ENCODE measurements around the gene CD47. TPM values are rescaled to one million over a fixed set of nuclear protein-coding genes. Genes with fewer than 3 reads are reported as not detected.

CD47 gene
- total RNA-seq, 1 donor from 2014 or later: 55.8 TPM

Other genes with a start within 250 kb of the CD47 start
- 20.1 and 27.8 TPM in 2 replicates for gene IFT57, start 131.4 kb upstream of the CD47 start, total RNA-seq
- gene HHLA2, start 205.5 kb upstream of the CD47 start, total RNA-seq: not detected in 2 replicates

All from glomerular endothelial cell (primary cell).